ENCODE results near the gene ZNF566.

Gene ZNF566

DNA sequence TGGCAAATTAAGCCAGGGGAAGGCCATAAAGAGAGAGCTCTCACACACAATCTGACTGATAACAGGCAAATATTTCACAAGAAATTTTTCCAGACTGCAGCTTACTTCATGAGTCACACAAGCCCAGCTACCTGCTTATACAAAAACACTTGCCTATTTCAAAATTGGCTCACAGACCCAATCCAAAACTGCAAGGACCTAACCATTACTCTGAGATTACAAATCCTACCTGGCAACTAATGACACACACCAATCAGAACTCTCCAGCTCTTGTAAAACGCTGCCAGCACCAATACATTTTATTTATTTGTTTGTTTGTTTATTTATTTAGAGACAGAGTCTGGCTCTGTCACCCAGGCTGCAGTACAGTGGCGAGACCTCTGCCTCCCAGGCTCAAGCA, 52.8 kb downstream of the ZNF566 start:
- DNase-seq: peak; percentile 19 to 61

DNA sequence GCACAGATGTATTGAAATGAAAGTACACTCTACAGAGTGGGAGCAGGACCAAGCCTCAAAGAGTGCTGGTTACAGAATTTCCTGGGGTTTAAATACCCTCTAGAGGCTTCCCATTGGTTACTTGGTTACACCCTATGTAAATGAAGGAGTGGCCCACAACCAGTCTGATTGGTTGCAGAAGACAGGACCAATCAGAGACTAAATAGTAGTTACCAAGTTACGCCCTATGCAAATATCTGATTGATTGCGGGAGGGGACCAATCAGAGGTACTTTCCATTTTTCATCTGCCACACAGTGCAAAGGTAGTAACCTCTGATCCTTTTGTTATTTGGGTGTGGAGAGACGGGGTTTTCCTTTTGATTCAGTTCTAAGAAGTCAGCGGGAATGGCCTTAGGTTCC, 65.4 kb downstream of the ZNF566 start:
- DNase-seq: no peak

DNA sequence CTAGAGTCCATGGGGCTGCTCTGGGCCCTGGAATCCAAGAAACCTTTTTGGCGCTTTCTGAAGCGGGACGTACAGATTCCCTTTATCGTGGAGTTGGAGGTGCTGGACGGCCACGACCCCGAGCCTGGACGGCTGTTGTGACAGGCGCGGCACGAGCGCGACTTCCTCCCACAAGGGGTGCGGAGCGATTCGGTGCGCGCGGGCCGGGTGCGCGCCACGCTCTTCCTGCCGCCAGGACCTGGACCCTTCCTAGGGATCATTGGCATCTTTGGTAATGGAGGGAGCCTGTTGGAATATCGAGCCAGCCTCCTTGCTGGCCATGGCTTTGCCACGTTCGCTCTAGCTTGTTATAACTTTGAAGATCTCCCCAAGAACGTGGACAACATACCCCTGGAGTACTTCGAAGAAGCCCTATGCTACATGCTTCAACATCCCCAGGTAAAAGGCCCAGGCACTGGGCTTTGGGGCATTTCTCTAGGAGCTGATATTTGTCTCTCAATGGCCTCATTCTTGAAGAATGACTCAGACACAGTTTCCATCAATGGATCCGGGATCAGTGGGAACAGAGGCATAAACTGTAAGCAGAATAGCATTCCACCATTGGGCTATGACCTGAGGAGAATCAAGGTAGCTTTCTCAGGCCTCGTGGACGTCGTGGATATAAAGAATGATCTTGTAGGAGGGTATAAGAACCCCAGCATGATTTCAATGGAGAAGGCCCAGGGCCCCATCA, 67.4 kb downstream of the ZNF566 start:
- no peak for DNase-seq

DNA sequence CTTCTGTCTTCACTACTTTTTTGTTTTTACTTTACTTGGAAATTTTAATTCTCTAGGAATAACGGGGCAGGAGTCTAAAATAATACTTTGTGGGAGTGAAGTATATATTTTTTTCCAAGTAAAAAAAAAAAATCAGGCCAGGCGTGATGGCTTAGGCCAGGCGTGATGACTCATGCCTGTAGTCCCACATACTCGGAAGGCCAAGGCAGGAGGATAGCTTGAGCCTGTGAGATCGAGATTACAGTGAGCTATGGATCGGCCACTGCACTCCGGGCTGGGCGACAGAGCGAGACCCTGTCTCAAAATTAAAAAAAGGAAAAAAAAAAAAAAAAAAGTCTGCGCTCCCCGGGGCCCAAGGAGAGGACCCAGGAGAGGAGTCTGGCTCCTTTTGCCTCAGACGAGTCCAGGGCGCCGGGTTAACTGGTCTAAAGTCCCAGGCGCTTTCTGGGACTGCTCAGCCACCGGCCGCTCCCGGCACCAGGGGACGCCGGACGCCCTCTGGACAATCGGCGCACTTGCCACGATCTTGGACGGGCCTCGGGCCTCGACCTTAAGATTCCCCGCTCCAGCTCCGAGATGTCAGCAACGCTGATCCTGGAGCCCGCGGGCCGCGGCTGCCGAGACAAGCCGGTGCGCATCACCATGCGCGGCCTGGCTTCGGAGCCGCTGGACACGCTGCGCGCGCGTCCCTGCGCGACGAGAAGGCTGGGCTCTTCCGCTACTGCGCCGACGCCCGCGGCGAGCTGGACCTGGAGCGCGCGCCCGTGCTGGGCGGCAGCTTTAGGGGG, 68.2 kb downstream of the ZNF566 start:
- no peak for DNase-seq

DNA sequence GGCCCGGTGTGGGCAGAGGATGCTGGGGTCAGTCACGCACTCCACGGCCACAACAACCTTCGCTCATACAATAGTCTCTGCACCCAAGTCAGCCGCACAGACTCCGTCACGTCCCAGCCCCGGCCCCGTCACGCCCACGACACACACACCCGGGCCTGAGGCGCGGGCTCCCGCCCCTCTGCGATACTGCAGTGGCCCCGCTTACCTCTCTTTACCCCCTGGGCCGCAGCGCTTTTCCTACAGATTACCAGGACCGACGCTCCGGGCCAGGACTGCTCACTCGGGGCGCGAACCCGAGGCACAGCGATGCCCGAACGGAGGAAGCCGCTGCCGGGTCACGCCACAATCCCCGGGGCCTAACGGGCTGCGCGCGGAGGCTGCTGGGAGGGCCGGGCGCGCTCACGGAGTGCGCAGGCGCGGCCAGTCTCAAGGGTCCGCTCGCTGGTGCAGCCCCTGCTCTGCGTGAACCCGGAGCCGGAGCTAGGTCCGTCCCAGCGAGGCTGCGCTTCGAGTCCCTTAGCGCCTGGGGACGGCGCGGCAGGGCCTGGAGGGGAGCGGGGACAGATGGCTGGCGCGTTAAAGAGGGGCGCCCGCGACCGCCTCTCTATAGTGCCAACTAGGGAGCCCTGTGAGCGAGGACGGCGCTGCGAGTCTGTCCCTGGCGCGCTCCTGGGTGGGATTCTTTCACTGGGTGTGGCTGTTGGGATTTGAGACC, 70.9 kb downstream of the ZNF566 start, which contains the start of gene ZFP82:
ZFP82 (minus strand) TSS at position 358 of the 715 bp plus-strand sequence. CDS start 8,855 bp downstream, outside the sequence.
- DNase-seq: peak; percentile 71 to 96

DNA sequence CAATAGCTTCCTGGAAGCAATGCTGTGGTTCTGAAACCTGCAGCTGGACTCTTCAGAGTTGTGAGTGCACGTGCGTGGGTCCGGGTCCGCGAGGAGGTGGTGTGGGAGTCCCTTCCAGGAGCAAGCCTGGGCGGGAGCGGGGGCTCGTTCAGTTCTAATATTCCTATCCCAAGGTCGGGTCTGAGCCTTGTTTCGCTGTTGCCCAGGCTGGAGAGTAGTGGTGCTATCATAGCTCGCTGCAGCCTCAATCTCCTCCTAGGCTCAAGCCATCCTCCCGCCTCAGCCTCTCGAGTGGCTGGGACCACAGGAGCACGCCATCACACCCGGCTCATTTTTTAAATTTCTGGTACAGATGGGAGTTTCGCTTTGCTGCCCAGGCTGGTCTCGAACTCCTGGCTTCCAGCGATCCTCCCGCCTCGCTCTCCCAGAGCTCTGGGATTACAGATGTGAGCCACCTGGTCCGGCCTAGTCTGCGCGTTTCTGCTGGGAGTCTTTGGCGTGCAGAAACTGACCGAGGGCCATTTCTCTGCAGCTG, 71.5 kb downstream of the ZNF566 start:
- no peak for DNase-seq

DNA sequence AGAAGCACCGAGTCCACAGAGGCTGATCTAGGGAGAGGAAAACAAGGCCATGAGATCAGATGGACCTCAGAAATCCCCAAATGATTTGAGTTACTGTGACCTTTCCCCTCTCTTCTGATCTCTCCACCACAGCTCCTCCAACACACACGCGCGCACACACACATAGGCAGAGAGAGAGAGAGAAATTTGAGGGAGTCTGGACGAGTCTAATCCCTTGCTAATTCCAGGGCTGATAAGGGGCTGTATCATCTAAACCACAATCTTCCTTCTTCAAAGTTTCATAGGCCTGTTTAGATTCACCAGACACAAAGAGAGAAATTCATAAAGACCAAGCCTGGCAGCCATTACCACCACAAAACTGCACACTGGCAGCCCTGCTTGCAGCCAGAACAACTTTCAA, 79.5 kb downstream of the ZNF566 start:
- no peak for DNase-seq

DNA sequence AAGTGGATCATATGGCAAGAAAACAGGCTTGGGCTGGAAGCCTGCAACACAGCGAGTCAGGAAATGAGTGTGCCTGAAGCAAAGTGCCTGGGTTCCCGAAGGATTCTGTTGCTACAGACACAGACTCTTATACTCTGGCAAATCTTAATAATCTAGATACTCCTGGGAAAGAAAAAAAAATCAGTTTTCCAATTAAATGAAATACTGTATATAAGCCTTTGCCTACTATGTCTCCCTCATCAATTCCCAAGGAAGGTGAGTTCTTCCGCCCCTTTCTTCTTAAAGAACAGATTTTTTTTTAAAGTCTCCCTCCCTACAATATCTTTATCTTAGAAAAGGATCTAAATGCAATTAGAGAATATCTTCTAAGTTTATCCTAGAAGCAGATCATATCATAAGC, 81.3 kb downstream of the ZNF566 start:
- DNase-seq: no peak

DNA sequence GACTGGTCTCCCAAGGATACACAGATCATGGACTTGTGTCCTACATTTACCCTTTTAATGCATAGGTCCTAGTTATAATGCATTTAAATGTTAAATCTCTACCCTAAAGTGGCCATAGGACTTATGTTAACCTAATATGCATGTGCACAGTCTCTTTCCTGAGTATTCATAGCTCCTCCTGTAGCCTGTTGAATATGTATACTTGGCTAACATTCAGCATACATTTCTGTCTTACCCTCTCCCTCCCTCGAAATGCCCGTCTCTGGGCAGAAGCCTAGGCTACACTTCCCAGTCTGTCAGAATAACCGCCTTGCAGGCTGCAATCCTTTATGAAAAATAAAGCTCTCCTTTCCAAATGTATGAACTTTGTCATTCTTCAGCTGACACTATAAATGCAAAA, 84.9 kb downstream of the ZNF566 start:
- no peak for DNase-seq

DNA sequence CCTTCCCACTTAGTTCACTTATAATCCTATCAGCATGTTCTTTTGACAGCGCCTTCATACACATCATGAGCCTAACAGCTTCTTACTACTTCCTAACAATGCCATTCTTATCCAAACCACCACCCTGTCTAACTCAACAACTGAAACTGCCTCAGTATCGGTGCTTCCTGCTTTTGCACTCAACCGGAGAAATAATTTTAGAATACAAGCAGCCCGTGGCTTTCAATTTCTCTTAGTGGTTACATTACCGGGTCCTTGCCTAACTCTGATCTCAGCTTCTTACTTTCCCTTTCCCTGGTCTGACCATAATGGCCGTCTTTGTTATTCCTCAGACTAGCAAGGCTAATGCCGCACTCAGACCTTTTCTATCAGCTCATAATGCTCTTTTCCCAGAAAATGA, 87.9 kb downstream of the ZNF566 start:
- no peak for DNase-seq

DNA sequence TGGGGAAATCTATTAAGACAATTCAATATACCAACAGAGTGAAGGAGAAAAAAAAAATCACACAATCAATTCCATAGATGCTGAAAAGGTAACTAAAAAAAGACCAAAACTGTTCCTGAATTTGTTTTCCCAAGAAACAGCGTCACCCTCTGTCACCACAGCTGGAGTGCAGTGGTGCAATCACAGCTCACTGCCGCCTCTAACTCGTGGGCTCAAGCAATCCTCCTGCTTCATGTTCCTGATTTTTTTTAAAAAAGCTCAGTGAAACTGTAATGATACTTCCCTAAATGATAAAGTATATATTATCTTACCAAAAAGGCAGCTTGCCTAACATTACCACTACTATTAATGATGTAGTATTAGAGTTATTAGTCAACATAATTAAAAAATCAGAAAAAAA, 90.8 kb downstream of the ZNF566 start:
- DNase-seq: no peak
